ENCODE measurements around the gene AKAP8.
A peak's percentile ranks its signal among the peaks of the same experiment; 100 is the strongest.

The AKAP8 gene

GRCh38 chr19:15379999-15380647, 536 bp upstream of the AKAP8 start:
- peak overlapping the region; percentile 73 for H3K4me3 ChIP-seq (ENCODE audit: low read length)
- no peaks in the 10 kb centered on the region for H3K27me3 ChIP-seq (ENCODE audit: control insufficient read depth, insufficient read depth, low read length)
- peaks cover 2% of the 10 kb centered on the region for H3K36me3 ChIP-seq (ENCODE audit: control insufficient read depth, insufficient read depth, low read length)
- peaks cover 11% of the 10 kb centered on the region for H3K4me1 ChIP-seq (ENCODE audit: control insufficient read depth, insufficient read depth, low read length)
- peak overlapping the region; percentile 13 for H3K9ac ChIP-seq (ENCODE audit: low read length)
- peak overlapping the region; percentile 78 for H3K27ac ChIP-seq (ENCODE audit: low read depth, low read length)

GRCh38 chr19:15378534-15379082, 979 bp downstream of the AKAP8 start:
- H3K9ac ChIP-seq (ENCODE audit: low read length): peak overlapping the region; percentile 60
- H3K36me3 ChIP-seq (ENCODE audit: control insufficient read depth, insufficient read depth, low read length): peaks cover 5% of the 10 kb centered on the region
- peak overlapping the region; percentile 92 for H3K4me3 ChIP-seq (ENCODE audit: low read length)
- peak overlapping the region; percentile 99 for H3K27ac ChIP-seq (ENCODE audit: low read depth, low read length)
- peaks cover 11% of the 10 kb centered on the region for H3K4me1 ChIP-seq (ENCODE audit: control insufficient read depth, insufficient read depth, low read length)
- no peaks in the 10 kb centered on the region for H3K27me3 ChIP-seq (ENCODE audit: control insufficient read depth, insufficient read depth, low read length)

GRCh38 chr19:15374796-15375440, 4.7 kb downstream of the AKAP8 start:
- Histone ChIP-seq H3K36me3 (ENCODE audit: control insufficient read depth, insufficient read depth, low read length) (peaks cover 24% of the 10 kb centered on the region), H3K27ac (ENCODE audit: low read depth, low read length) (no peak overlapping the region), H3K27me3 (ENCODE audit: control insufficient read depth, insufficient read depth, low read length) (no peaks in the 10 kb centered on the region), H3K4me3 (ENCODE audit: low read length) (no peak overlapping the region), H3K9ac (ENCODE audit: low read length) (no peak overlapping the region), H3K4me1 (ENCODE audit: control insufficient read depth, insufficient read depth, low read length) (peaks cover 11% of the 10 kb centered on the region)

- Histone ChIP-seq H3K27me3 (ENCODE audit: control insufficient read depth, insufficient read depth, low read length) (no peaks in the 10 kb centered on the region), H3K36me3 (ENCODE audit: control insufficient read depth, insufficient read depth, low read length) (peaks cover 28% of the 10 kb centered on the region), H3K27ac (ENCODE audit: low read depth, low read length) (no peak overlapping the region), H3K4me1 (ENCODE audit: control insufficient read depth, insufficient read depth, low read length) (peaks cover 11% of the 10 kb centered on the region), H3K9ac (ENCODE audit: low read length) (no peak overlapping the region), H3K4me3 (ENCODE audit: low read length) (no peak overlapping the region)
Measured at GRCh38 chr19:15374105-15374651, 5.4 kb downstream of the AKAP8 start.

GRCh38 chr19:15373644-15374043, 5.9 kb downstream of the AKAP8 start:
- no peak overlapping the region for H3K9ac ChIP-seq (ENCODE audit: low read length)
- H3K27me3 ChIP-seq (ENCODE audit: control insufficient read depth, insufficient read depth, low read length): no peaks in the 10 kb centered on the region
- H3K4me3 ChIP-seq (ENCODE audit: low read length): no peak overlapping the region
- peaks cover 11% of the 10 kb centered on the region for H3K4me1 ChIP-seq (ENCODE audit: control insufficient read depth, insufficient read depth, low read length)
- H3K36me3 ChIP-seq (ENCODE audit: control insufficient read depth, insufficient read depth, low read length): peaks cover 28% of the 10 kb centered on the region
- no peak overlapping the region for H3K27ac ChIP-seq (ENCODE audit: low read depth, low read length)

GRCh38 chr19:15372891-15373301, 6.7 kb downstream of the AKAP8 start:
- no peak overlapping the region for H3K9ac ChIP-seq (ENCODE audit: low read length)
- H3K4me3 ChIP-seq (ENCODE audit: low read length): no peak overlapping the region
- H3K4me1 ChIP-seq (ENCODE audit: control insufficient read depth, insufficient read depth, low read length): peaks cover 8% of the 10 kb centered on the region
- no peak overlapping the region for H3K27ac ChIP-seq (ENCODE audit: low read depth, low read length)
- H3K36me3 ChIP-seq (ENCODE audit: control insufficient read depth, insufficient read depth, low read length): peaks cover 33% of the 10 kb centered on the region
- no peaks in the 10 kb centered on the region for H3K27me3 ChIP-seq (ENCODE audit: control insufficient read depth, insufficient read depth, low read length)

- Histone ChIP-seq H3K4me3 (ENCODE audit: low read length) (no peak overlapping the region), H3K4me1 (ENCODE audit: control insufficient read depth, insufficient read depth, low read length) (peaks cover 5% of the 10 kb centered on the region), H3K27ac (ENCODE audit: low read depth, low read length) (no peak overlapping the region), H3K36me3 (ENCODE audit: control insufficient read depth, insufficient read depth, low read length) (peaks cover 38% of the 10 kb centered on the region), H3K27me3 (ENCODE audit: control insufficient read depth, insufficient read depth, low read length) (no peaks in the 10 kb centered on the region), H3K9ac (ENCODE audit: low read length) (no peak overlapping the region)
Measured at GRCh38 chr19:15372470-15372869, 7.1 kb downstream of the AKAP8 start.

- Histone ChIP-seq H3K27ac (ENCODE audit: low read depth, low read length) (no peak overlapping the region), H3K4me3 (ENCODE audit: low read length) (no peak overlapping the region), H3K36me3 (ENCODE audit: control insufficient read depth, insufficient read depth, low read length) (peaks cover 40% of the 10 kb centered on the region), H3K27me3 (ENCODE audit: control insufficient read depth, insufficient read depth, low read length) (no peaks in the 10 kb centered on the region), H3K4me1 (ENCODE audit: control insufficient read depth, insufficient read depth, low read length) (peaks cover under 1% of the 10 kb centered on the region), H3K9ac (ENCODE audit: low read length) (no peak overlapping the region)
Measured at GRCh38 chr19:15371786-15372380, 7.7 kb downstream of the AKAP8 start.

GRCh38 chr19:15371119-15371518, 8.5 kb downstream of the AKAP8 start:
- Histone ChIP-seq H3K4me1 (ENCODE audit: control insufficient read depth, insufficient read depth, low read length) (no peaks in the 10 kb centered on the region), H3K36me3 (ENCODE audit: control insufficient read depth, insufficient read depth, low read length) (peaks cover 41% of the 10 kb centered on the region), H3K4me3 (ENCODE audit: low read length) (no peak overlapping the region), H3K27me3 (ENCODE audit: control insufficient read depth, insufficient read depth, low read length) (no peaks in the 10 kb centered on the region), H3K9ac (ENCODE audit: low read length) (no peak overlapping the region), H3K27ac (ENCODE audit: low read depth, low read length) (no peak overlapping the region)

- Histone ChIP-seq H3K9ac (ENCODE audit: low read length) (no peak overlapping the region), H3K36me3 (ENCODE audit: control insufficient read depth, insufficient read depth, low read length) (peaks cover 49% of the 10 kb centered on the region), H3K4me3 (ENCODE audit: low read length) (no peak overlapping the region), H3K4me1 (ENCODE audit: control insufficient read depth, insufficient read depth, low read length) (no peaks in the 10 kb centered on the region), H3K27me3 (ENCODE audit: control insufficient read depth, insufficient read depth, low read length) (no peaks in the 10 kb centered on the region), H3K27ac (ENCODE audit: low read depth, low read length) (no peak overlapping the region)
Measured at GRCh38 chr19:15369594-15369891, 10.0 kb downstream of the AKAP8 start.

- no peak overlapping the region for H3K4me3 ChIP-seq (ENCODE audit: low read length)
- H3K27ac ChIP-seq (ENCODE audit: low read depth, low read length): no peak overlapping the region
- H3K27me3 ChIP-seq (ENCODE audit: control insufficient read depth, insufficient read depth, low read length): no peaks in the 10 kb centered on the region
- H3K36me3 ChIP-seq (ENCODE audit: control insufficient read depth, insufficient read depth, low read length): peaks cover 49% of the 10 kb centered on the region
- H3K9ac ChIP-seq (ENCODE audit: low read length): no peak overlapping the region
- H3K4me1 ChIP-seq (ENCODE audit: control insufficient read depth, insufficient read depth, low read length): no peaks in the 10 kb centered on the region
Measured at GRCh38 chr19:15368798-15369593, 10.6 kb downstream of the AKAP8 start.

- Histone ChIP-seq H3K36me3 (ENCODE audit: control insufficient read depth, insufficient read depth, low read length) (peaks cover 46% of the 10 kb centered on the region), H3K27me3 (ENCODE audit: control insufficient read depth, insufficient read depth, low read length) (no peaks in the 10 kb centered on the region), H3K27ac (ENCODE audit: low read depth, low read length) (no peak overlapping the region), H3K4me3 (ENCODE audit: low read length) (no peak overlapping the region), H3K4me1 (ENCODE audit: control insufficient read depth, insufficient read depth, low read length) (no peaks in the 10 kb centered on the region), H3K9ac (ENCODE audit: low read length) (no peak overlapping the region)
Measured at GRCh38 chr19:15368051-15368632, 11.4 kb downstream of the AKAP8 start.

Measured in rectal smooth muscle tissue (tissue), 1 donor.